ENCODE results near the gene S100A3.
"Not testable (repeated sequence)": the region's sequence is repeated elsewhere in the genome, so short reads cannot be mapped to it uniquely, and the experiment has no call there.

The S100A3 gene

DNA sequence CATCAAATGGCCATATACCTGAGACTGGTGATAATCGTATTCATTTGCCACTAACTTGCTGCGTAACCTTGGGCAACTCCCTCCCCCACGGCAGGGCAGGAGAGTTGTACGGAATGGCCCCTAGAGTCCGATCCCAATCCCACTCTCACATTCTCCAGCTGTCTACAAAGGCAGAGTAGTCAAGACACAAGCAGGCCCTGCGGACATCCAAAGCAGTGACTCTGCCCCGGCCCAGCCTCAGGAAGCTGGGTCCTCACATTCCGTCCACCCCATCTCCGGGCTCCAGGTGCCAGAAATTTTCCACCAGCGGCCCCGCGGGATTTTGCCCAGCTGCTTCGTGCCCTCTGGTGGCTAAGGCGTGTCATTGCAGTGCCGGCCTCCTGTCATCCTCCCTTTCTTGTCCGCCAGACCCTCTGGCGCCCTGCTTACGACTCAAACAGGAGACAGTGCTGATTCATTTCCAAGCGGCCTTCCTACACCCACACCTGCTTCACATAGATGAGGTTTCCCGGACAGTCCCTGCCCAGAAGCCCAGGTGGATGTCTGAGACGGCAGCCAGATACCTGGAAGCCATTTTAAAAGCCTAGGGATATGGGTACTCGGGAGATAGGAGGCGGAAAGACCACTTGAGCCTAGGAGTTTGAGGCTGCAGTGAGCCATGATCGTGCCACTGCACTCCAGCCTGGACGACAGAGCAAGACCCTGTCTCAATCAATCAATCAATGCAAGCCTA, 19.5 kb upstream of the S100A3 start:
- peak; percentile 87 for DNase-seq

DNA sequence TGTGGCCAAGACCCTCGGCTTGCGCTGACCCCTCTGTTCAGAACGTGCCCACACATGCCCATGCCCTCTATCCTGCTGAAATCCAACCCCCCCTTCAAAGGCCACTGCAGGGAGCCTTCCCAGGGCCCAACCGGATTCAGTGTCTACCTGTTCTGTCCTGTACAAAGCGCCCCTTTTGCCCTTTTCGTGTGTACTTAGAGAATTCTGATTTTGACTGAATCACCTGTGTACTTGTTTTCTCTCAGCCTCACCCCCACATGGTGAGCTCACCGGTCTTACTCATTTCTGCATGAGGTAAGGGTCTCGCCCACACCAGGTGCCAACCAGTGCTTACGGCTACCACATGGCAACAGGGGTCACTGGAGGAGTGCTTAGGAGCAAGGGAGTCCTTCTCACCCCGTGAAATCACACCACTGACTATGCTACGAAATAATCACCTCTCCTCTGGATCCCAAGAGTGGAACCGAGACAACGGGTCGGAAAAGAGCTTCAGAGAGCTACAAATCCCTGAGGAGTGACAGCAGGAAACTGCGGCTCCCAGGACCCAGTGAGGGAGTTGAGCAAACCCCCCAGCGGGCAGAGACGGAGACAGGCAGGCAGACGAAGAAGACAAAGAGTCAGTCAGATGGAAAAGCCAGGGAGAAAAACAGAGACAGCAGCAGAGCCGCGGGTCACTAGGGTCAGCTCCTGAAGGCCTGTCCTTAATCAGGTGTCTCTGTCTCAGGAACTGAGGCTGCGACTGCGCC, 18.7 kb upstream of the S100A3 start:
- no peak for DNase-seq

DNA sequence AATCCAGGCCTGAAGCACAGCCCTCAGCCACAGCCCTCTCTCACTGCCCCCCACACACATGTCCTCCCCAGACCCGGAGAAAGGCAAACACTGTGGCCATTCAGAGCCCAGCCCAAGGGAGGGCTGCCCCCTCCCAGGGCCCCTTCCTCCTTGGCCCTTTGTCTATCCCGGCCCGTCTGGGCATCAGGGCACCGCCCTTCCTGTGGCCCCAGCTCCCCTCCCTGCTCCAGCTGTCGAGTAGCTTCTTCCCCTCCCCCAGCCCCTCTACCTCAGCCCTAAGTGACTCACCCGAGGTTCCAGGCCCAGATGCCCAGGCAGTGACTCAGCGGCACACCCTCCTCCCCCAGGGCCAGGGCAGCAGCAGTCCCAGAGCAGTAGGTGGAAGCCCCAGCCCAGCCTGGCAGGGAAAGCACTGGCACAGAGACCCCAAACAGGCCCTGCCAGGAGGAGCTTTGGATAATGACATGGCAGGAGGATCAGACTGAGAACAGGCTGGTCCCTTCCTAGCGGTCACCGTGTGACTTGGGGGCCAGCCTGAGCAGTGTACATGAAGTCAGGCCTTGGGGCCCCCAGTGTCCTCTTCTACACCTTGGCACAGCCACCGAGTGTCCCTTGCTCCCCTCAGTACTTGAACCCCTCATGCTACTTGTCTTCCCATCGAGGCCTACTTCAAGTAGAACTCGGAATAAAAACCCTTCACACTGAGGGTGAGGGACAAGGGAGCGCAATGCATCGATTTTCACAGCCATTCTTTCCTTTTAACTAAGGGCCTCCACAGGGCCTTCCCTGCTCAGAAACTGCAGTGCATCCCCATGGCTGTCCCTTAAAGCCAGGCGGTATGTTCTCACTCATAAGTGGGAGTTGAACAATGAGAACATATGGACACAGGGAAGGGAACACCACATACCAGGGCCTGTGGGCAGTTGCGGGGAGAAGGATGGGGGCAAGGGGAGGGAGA, 17.6 kb upstream of the S100A3 start:
- DNase-seq, result peak; percentile 99

DNA sequence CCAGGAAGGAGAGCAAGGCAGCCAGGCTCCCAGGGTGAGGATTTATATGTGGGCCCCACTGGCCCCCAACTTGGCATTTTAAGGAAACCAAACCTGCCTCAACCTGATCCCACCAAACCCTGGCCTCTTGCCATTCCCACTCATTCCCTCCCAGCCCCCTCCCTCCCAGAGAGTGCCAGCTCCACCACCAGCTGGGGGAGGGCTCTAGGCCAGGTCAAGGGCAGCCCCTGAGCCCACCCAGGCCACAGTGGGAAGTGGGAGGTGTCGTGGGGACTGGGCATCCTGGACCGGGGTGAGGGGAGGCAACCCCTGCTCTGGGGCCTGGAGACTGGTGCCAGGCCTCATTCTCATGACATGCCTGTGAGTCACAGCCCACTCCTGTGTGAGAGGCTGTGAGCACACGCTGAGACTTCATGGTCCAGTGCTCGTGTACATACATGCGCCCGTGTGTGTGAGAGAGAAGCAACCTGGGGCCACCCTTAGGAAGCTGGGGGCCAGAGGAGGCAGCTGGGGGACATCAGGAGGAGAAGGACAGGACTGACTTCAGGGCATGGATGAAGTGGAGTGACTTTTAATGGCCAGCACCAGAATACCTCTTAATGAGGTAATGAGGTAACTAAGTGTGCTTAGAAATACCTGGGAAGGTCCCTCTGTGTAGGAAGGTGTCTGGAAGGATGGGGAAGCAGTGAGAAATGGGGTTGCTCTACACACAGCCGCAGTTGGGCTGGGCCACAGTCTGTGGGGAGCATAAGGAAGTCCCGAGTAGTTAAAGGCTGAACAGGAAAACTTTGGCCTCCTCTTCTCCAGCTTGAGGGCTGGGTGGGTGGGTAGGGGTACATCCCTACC, 16.7 kb upstream of the S100A3 start, which contains the start of gene S100A2:
Gene S100A2 (minus strand): TSS at position 316 of the 846 bp plus-strand sequence. CDS start 1,967 bp downstream, outside the sequence.
- peak; percentile 95 for DNase-seq

DNA sequence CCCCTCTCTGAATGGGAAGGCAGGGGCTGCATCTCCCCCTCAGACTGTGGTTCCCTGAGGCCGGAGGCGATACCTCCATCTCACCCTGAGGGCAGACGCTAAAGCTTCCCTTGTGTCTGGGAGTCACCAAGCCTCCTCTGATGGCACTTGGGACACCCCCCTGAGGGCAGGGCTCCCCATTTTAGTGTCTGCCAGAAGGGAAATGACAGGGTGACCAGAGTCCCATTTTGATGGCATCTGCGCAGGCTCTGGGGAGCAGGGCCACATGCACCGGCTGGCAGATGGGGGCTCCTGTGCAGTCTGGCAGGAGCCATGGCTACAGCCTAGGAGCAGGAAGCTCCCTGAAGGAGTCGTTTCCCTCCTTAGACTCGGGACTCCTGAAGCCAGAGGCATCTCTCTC, 14.9 kb upstream of the S100A3 start:
- DNase-seq, result no peak

DNA sequence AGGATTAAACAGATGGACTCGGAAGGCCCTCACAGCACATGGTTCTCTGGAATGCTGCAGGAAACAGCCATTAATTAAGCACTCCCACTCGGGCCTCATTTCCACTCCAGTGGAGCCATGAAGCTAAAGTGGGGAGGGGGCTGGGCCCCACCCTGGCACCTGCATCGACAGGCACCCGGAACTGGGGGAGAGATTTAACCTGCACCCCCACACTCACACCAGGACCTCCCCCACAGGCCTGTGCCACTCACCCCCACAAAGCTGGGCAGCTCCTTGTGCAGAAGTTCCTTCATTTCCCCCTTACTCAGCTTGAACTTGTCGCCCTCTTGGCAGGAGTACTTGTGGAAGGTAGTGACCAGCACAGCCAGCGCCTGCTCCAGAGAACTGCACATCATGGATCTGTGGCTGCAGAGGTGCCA, 14.4 kb upstream of the S100A3 start:
- no peak for DNase-seq

DNA sequence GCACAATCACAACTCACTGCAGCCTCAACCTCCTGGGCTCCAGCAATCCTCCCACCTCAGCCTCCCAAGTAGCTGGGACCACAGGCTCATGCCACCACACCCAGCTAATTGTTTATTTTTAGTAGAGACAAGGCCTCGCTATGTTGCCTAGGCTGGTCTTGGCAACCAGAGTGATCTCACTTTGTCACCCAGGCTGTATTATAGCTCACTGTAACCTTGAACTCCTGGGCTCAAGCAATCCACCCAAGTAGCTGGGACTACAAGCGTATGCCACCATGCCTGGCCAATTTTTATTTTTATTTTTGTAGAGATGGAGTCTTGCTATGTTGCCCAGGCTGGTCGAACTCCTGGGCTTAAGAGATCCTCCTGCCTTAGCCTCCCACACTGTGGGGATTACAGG, 13.0 kb upstream of the S100A3 start:
- not testable (repeated sequence) for DNase-seq

DNA sequence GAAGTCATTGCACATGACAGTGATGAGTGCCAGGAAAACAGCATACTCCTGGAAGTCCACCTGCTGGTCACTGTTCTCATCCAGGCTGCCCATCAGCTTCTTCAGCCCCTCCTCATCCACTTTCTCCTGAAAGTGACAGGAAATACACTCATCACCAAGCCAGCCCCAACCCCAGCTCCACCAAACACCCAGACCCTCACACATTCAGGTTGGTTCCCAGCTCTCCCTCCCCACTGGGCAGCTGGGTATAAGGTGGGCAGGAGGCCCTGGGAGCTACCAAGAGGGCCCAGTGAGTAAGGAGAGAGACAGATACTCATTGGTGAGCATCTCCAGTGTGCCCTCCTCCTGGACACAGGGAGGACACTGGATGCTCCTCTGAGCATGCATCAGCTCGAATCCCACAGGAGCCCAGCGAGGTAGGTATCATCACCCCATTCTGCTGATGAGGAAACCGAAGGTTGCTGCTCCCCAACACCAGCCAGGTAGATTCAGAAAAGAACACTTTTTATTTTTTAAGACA, 12.5 kb upstream of the S100A3 start:
- no peak for DNase-seq

DNA sequence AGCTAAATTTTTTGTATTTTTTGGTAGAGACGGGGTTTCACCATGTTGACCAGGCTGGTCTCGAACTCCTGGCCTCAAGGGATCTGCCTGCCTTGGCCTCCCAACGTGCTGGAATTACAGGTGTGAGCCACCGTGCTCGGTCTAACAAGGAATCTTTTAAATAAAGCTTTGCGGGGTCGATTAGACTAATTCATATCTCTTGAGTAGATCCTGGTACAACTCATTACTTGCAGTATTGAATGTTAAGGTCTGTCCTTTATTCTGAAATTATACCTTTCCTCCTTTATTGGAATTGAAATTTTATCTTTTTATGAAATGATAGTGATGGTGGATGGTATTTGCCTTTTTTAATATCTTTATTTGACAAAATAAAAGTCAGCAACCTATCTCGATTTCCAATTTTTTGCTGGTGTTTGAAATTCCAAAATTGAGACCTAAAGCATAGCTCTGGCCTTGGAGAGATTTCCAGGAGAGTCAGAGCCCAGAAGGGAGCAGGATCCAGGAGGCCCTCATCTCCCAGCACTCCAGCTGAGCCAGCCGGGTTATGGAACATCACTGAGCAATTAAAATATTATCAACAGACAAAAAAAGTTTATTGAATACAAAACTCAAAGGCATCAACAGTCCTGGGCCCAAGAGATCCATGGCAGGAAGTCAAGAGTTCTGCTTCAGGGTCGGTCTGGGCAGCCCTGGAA, 11.9 kb upstream of the S100A3 start:
- DNase-seq, result no peak

DNA sequence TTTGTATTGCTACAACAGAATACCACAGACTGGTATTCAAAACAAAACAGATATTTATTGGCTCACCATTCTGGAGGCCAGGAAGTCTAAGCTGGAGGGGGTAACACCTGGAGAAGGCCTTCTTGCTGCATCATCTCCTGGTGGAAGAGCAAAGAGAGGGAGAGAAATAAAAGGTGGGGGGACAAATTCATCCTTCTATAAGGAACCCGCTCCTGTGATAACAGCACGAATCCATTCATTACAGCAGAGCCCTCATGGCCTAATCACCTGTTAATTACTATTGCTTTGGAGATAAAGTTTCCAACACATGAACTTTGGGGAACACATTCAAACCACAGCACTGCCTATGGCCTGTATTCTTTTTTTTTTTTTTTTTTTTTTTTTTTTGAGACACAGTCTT, 11.2 kb upstream of the S100A3 start:
- no peak for DNase-seq

DNA sequence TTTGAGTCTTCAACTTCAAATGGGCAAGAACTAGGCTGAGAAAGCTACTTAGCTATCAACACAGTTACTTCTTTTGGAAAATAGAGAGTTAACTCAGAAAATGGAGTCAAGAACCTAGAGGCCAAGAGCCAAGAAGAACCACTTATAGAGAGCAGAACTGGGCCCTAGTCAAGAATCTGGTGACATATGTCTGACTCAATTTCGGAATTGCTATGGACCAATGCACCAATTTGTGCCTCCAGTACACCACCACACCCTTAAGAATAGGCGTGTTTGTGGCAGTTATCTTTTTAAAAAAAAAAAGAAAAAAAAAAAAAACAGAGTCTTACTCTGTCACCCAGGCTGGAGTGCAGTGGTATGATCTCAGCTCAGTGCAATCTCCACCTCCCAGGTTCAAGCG, 8.8 kb upstream of the S100A3 start:
- no peak for DNase-seq

DNA sequence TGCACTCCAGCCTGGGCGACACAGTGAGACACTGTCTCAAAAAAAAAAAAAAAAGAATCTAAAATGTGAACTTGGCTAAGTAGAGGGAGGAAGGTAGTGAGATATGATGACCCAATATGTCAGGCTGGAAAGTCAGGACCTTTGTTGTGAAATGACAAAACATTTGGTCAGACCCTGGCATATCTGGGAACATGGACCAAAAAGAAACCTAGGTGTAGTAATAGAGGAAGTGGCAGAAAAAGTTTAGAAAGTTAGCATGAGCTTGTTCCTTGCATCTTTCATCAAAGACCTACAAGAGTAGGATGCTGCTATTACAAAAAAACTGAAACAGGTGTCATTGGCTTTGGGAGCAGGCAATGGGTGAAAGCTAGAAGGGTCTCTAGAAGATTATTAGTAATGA, 7.3 kb upstream of the S100A3 start:
- DNase-seq, result no peak

DNA sequence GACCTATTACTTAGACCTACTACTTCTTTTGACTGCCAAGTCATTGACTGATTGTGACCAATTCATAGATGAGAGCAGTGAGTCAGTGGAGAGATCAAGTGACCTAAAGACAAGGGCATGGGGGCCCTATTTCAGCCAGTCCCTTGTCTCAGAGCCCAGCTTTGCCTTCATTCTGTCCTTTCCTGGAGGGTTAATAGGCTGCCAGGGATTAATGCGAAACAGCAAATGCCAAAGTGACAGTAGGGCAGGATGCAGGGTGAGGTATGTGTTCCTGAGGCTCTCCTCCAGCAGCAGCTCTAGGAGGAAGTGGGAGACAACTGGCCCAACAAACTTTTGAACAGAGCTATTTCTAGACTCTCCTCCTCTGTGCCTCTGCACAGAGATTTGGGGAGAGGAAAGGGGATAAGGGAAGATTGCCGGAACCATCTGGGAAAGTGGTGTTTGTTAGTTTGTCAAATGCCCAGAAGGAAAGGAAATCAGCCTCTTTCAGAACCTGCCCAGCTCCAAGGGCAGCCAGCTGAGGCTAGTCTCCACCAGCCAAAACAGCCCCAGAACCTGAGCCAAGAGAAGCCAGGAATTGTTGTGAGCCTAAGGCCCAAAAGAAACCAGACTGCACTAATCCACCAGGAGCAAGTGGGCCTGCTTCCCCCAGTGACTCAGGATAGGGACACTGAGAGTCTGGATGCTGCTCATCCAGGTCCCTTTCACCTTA, 4.9 kb upstream of the S100A3 start:
- DNase-seq, result no peak

DNA sequence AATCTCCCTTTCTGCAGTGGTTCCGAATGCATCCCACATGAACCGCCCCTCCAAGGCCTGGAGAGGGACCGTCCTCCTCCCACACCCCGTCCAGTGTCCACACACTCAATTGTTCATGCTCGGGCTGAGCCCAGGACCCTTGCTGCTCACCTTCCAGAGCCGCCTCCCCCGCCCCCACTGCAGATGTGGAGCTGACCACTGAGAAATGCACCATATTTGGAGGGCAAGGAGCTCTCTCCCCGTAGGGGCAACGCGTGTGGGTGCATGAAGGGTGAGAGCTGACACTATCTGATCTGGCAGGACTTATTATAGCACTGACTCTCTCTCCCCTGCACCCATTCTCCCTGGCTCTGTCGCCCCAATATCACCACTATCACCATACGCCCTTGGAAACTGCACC, 4.0 kb upstream of the S100A3 start:
- DNase-seq, result no peak

DNA sequence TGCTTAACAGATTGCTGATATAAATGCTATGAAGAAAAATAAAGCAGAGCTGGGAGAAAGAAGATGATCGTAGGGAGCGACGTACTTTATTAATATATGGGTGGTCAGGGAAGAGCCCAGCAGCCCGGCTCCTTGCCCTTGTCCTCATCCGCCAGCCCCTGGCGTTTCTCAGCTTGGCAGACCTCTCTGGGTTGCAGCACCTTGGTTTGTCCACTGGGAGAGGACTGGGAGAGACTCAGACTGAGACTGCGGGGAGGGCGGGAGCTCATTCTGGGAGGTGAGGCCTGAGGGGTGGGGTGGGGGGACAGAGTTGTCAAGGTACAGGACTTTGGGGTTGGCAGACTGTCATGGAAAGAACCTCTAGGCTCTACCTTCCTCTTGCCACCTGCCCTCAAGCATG, 3.3 kb upstream of the S100A3 start:
- DNase-seq, result no peak

DNA sequence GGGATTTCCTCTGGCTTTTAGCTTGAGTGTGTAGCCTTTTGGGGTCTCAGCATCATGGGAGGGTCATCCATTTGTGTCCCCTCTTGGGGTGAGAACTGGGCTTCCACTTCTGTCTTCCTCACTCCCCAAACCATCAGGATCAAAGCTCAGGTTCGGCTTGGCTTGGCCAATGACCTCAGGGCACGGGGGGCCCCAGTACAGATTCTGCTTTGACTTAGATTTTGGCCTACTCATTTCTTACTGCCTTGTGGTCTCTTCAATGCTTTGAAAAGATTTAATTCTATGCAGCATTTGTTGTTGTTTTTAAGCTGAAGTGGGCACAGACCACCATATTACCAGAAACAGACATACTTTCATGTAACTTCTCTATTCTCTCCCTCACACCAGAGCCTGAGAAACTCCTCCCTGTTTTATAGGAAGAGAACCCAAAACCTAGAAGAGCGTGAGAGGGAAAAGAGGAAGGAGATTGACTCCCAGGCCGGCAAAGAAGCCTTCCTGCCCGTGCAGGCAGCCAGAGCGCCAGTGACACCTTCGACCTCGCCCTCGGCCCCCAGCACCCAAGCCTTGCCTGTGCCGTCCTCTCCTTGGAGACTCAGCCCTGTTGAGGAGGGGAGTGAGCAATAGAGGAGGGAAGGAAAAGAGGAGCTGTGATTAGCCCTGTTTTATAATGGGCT, 1.9 kb upstream of the S100A3 start:
- DNase-seq, result no peak

DNA sequence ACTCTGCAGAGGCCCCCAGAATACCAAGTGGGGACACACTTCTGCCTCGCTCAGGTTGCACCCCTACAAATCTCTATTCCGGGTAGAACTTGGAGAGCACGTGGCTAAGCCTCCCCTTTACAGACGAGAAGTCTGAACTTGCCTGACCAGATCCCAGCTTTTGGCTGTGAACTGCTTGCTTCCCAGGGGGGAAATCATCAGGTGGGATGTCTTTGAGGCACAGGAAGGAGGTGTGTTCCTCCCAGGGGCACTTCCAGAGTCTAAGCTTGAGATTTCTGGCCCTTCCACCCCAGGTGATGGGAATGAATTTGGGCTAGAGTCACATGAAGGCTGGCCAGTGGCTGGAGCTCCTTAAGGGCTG, 1.3 kb upstream of the S100A3 start:
- DNase-seq, result no peak

DNA sequence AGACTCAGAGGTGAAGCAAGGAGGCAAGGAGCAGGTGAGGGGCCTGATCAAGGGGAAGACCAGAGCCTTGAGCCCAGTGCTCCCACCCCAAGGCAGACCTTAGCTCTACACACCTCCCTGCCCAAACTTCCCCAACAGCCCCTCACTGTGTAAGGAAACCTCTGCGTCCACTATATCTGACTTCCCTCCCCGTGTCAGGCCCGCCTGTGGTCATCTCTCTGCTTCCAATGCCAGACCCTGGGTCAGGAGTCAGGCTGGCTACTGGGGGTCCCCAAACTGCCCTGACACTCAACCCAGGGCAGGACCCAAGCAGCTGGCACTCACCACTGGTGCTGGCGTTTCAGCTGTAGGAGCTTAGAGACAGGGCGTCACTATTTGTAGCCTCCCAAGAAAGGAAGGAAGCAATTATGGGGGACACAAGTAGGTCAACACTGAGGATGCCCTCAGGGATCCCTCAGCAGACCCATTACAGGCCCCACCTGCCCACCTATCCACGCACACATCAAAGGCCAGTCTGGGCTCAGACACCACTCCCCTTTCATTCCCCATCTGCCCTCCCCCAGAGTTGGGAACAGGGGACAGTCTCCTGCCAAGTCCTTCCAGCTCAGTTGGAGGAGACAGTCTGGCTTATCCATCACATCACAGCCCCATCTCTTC, 811 bp upstream of the S100A3 start:
- no peak for DNase-seq
